Measurements from ENCODE around the gene GPR87. TPM values are rescaled to one million over a fixed set of nuclear protein-coding genes. Genes with fewer than 3 reads are reported as not detected.

The GPR87 gene
- total RNA-seq, 2 experiments from 2014 or later: not detected

DNA sequence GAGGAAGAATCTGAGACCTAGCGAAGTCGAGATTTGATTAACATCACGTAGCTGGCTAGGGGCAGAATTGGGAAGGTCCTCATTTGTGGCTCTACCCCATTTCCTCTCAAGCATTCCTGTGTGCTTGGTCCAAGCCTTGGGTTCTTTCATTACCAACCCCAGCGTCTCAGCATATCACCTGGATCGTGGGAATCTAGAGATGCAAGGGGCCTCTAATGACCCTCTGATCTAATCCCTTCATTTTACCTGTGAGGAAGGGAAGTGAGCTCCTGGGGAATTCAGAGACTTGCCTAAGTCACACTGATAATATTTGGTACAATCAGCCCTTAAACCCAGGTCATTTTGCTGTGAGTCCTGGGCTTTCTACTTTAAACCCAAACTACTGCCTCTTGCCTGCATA, 2.0 kb downstream of the GPR87 start:
- Histone ChIP-seq H3K4me1 (ENCODE audit: insufficient read depth, low read length) (no peaks in the 10 kb centered on the region), H3K27ac (ENCODE audit: low read depth in 1 of 2, low read length in 2 of 2) (no peak overlapping the region), H3K9me3 (ENCODE audit: control insufficient read depth in 1 of 2, insufficient read depth in 1 of 2, low read length in 2 of 2) (no peaks in the 10 kb centered on the region), H3K36me3 (ENCODE audit: insufficient read depth, low read length) (no peaks in the 10 kb centered on the region), H3K4me3 (ENCODE audit: low read length) (no peak overlapping the region), H3K27me3 (ENCODE audit: control insufficient read depth in 1 of 2, insufficient read depth in 2 of 2, low read length in 2 of 2) (peaks cover 0 to 5% of the 10 kb centered on the region in 2 experiments)
- POLR2A ChIA-PET: interaction anchor here (0.9 kb wide), 1 partner anchor 10 kb away, joined by 3 read pairs; no protein-coding TSS in a partner anchor
- Mint-ChIP-seq H3K27me3 (no peaks in the 10 kb centered on the region), H3K36me3 (ENCODE audit: low read depth) (no peaks in the 10 kb centered on the region), H3K27ac (no peak overlapping the region), H3K4me3 (no peak overlapping the region), H3K9me3 (no peaks in the 10 kb centered on the region), H3K4me1 (ENCODE audit: low read depth) (no peaks in the 10 kb centered on the region)
- DNase-seq (no peak), ATAC-seq (ENCODE audit: poor library complexity) (no peak)
- intact Hi-C loops (cut with DNase I, micrococcal nuclease): no loop called here
- TF ChIP-seq, protein P1, sequence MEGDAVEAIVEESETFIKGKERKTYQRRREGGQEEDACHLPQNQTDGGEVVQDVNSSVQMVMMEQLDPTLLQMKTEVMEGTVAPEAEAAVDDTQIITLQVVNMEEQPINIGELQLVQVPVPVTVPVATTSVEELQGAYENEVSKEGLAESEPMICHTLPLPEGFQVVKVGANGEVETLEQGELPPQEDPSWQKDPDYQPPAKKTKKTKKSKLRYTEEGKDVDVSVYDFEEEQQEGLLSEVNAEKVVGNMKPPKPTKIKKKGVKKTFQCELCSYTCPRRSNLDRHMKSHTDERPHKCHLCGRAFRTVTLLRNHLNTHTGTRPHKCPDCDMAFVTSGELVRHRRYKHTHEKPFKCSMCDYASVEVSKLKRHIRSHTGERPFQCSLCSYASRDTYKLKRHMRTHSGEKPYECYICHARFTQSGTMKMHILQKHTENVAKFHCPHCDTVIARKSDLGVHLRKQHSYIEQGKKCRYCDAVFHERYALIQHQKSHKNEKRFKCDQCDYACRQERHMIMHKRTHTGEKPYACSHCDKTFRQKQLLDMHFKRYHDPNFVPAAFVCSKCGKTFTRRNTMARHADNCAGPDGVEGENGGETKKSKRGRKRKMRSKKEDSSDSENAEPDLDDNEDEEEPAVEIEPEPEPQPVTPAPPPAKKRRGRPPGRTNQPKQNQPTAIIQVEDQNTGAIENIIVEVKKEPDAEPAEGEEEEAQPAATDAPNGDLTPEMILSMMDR (IDR thresholded peaks at IDR 0.05): no peak
- CTCF ChIA-PET: no interaction called here

DNA sequence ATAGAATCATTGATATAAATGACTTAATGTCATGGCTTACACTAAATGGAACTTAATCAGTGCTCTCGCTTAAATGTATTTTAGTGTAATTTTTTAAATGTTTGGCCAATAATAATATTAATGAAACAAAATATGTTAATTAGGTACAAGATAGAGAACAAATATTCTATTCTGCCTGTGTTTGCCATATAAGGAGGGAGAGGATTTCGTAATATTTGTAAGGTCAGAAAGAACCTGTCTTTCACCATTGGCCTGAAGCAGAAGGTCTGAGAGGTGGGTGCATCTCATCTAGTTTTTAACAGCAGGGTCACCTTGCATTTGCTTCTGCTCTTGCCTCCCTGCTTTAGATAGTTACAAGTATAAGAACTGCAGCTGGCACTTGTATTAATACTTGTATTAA, 2.5 kb downstream of the GPR87 start:
- POLR2A ChIA-PET: interaction anchor here (0.9 kb wide), 1 partner anchor 10 kb away, joined by 3 read pairs; no protein-coding TSS in a partner anchor

DNA sequence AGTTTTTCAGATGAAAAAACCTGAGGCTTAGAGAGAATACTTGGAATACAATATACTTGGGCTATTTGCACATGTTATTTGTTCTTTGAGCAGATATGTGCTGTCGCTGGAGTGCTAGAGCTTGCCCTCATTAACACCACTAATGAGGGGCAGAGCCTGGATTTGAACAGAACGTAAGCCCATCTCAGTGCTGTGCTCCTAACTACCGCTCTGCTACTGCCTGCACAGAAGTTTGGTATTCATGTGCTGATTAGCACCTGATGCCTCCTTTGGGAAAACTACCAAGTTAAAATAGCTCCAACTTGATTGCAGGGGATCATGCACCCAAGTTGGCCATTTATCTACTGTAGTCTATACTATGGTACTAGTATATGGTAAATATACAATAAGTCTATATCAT, 3.6 kb downstream of the GPR87 start:
- H3K9me3 ChIP-seq (ENCODE audit: control insufficient read depth in 1 of 2, insufficient read depth in 1 of 2, low read length in 2 of 2): no peaks in the 10 kb centered on the region
- Mint-ChIP-seq H3K36me3 (ENCODE audit: low read depth) (no peaks in the 10 kb centered on the region), H3K9me3 (no peaks in the 10 kb centered on the region), H3K27me3 (no peaks in the 10 kb centered on the region), H3K4me1 (ENCODE audit: low read depth) (no peaks in the 10 kb centered on the region), H3K4me3 (no peak overlapping the region), H3K27ac (no peak overlapping the region)
- H3K4me1 ChIP-seq (ENCODE audit: insufficient read depth, low read length): no peaks in the 10 kb centered on the region
- no peak overlapping the region for H3K27ac ChIP-seq (ENCODE audit: low read depth in 1 of 2, low read length in 2 of 2)
- TF ChIP-seq, protein P1 (IDR thresholded peaks at IDR 0.05): no peak
- H3K36me3 ChIP-seq (ENCODE audit: insufficient read depth, low read length): no peaks in the 10 kb centered on the region
- DNase-seq (no peak), ATAC-seq (ENCODE audit: poor library complexity) (no peak)
- ChIA-PET CTCF (interaction anchor here (1.0 kb wide), 1 partner anchor 11 kb away, joined by 3 read pairs; no protein-coding TSS in a partner anchor), POLR2A (interaction anchor here (0.6 to 0.7 kb wide), 2 partner anchors 1209 to 1812 kb away, joined by 3 to 4 read pairs; no protein-coding TSS in a partner anchor)
- peaks cover 0 to 5% of the 10 kb centered on the region in 2 experiments for H3K27me3 ChIP-seq (ENCODE audit: control insufficient read depth in 1 of 2, insufficient read depth in 2 of 2, low read length in 2 of 2)
- intact Hi-C loops (cut with DNase I, micrococcal nuclease): no loop called here
- H3K4me3 ChIP-seq (ENCODE audit: low read length): no peak overlapping the region

More for the DNA sequence above, 2.5 kb downstream of the GPR87 start:
- Mint-ChIP-seq H3K27ac (no peak overlapping the region), H3K36me3 (ENCODE audit: low read depth) (no peaks in the 10 kb centered on the region), H3K4me3 (no peak overlapping the region), H3K4me1 (ENCODE audit: low read depth) (no peaks in the 10 kb centered on the region), H3K9me3 (no peaks in the 10 kb centered on the region), H3K27me3 (no peaks in the 10 kb centered on the region)
- Histone ChIP-seq H3K36me3 (ENCODE audit: insufficient read depth, low read length) (no peaks in the 10 kb centered on the region), H3K27me3 (ENCODE audit: control insufficient read depth in 1 of 2, insufficient read depth in 2 of 2, low read length in 2 of 2) (peaks cover 0 to 5% of the 10 kb centered on the region in 2 experiments), H3K9me3 (ENCODE audit: control insufficient read depth in 1 of 2, insufficient read depth in 1 of 2, low read length in 2 of 2) (no peaks in the 10 kb centered on the region), H3K4me3 (ENCODE audit: low read length) (no peak overlapping the region), H3K27ac (ENCODE audit: low read depth in 1 of 2, low read length in 2 of 2) (no peak overlapping the region), H3K4me1 (ENCODE audit: insufficient read depth, low read length) (no peaks in the 10 kb centered on the region)
- TF ChIP-seq, protein P1 (IDR thresholded peaks at IDR 0.05): no peak
- no peak for DNase-seq
- ATAC-seq (ENCODE audit: poor library complexity): no peak
- CTCF ChIA-PET: interaction anchor here (1.0 kb wide), 1 partner anchor 10 kb away, joined by 3 read pairs; no protein-coding TSS in a partner anchor
- intact Hi-C loops (cut with DNase I, micrococcal nuclease): no loop called here

All from CD4-positive, alpha-beta T cell (primary cell).